SK-N-SH (cell line): Measurements from ENCODE around the gene FIGNL2. TPM values are rescaled to one million over a fixed set of nuclear protein-coding genes. Genes with fewer than 3 reads are reported as not detected.
A peak's percentile ranks its signal among the peaks of the same experiment; 100 is the strongest.

Experiments
- CTCF ChIA-PET: fragments of 300-600, 350-600 bp; formaldehyde crosslinking; extraction: SDS; loops from one replicate; lab custom pipeline; 2021; lab: Yijun Ruan, JAX
- POLR2A ChIA-PET: fragments of 350-600 bp; sonication (Branson Sonifier 250); formaldehyde crosslinking; extraction: SDS; loops from one replicate; lab custom pipeline; 2020; ENCODE audit warnings: antibody characterized with exemption, inconsistent platforms; lab: Yijun Ruan, JAX
- DNase-seq: peaks from one replicate; pipeline ENCODE4 v3.0.0; 2012
- H2AFZ ChIP-seq: fragments of 200-600 bp; sonication (generic); 2 replicates; pipeline ENCODE4 v1.8.1; 2016; ENCODE audit warnings: antibody characterized with exemption, mild to moderate bottlenecking, low read depth
- H3F3A ChIP-seq: fragments of 200-600 bp; sonication (generic); replicated peaks from 2 replicates; pipeline ENCODE3; 2016; ENCODE audit warnings: antibody characterized with exemption, mild to moderate bottlenecking; ENCODE audit not compliant: insufficient read depth
- H3K27ac ChIP-seq, 2 experiments: fragments of 200-500 bp in 1 of 2; fragments of 200-600 bp in 1 of 2; sonication (Bioruptor generic) in 1 of 2; sonication (generic), shearing (Covaris generic) in 1 of 2; 2 replicates each; pipeline versions ENCODE4 v1.5.1 to v1.6.1; 2014 to 2016; ENCODE audit warnings: low read depth in 2 of 2, inconsistent platforms in 1 of 2, low read length in 1 of 2, mild to moderate bottlenecking in 1 of 2, mixed read lengths in 1 of 2
- H3K27me3 ChIP-seq: fragments of 200-600 bp; sonication (generic), shearing (Covaris generic); 2 replicates; pipeline ENCODE4 v1.6.1; 2016; ENCODE audit warnings: mixed run types; ENCODE audit not compliant: insufficient read depth
- H3K36me3 ChIP-seq, 2 experiments: fragments of 200-500 bp in 1 of 2; fragments of 200-600 bp in 1 of 2; sonication (Bioruptor generic) in 1 of 2; sonication (generic) in 1 of 2; replicated peaks in 1 of 2; 2 replicates each; pipeline versions ENCODE3 to v1.5.1; 2014 to 2016; ENCODE audit warnings: low read length in 1 of 2, mild to moderate bottlenecking in 1 of 2; ENCODE audit not compliant: insufficient read depth in 2 of 2, control insufficient read depth in 1 of 2
- H3K4me1 ChIP-seq, 2 experiments: fragments of 200-500 bp in 1 of 2; fragments of 200-600 bp in 1 of 2; sonication (Bioruptor generic) in 1 of 2; sonication (generic), shearing (Covaris generic) in 1 of 2; 2 replicates each; pipeline versions ENCODE4 v1.5.1 to v1.6.1; 2014 to 2016; ENCODE audit warnings: low read depth in 1 of 2, low read length in 1 of 2, mixed run types in 1 of 2; ENCODE audit not compliant: insufficient read depth in 2 of 2, control insufficient read depth in 1 of 2
- H3K4me2 ChIP-seq: fragments of 200-600 bp; sonication (generic), shearing (Covaris generic); 2 replicates; pipeline ENCODE4 v1.6.1; 2017; ENCODE audit warnings: mixed run types
- H3K4me3 ChIP-seq, 2 experiments: fragments of 200-500 bp in 1 of 2; fragments of 200-600 bp in 1 of 2; sonication (Bioruptor generic) in 1 of 2; sonication (generic), shearing (Covaris generic) in 1 of 2; 2 replicates each; pipeline versions ENCODE4 v1.5.1 to v1.8.1; 2014 to 2016; ENCODE audit warnings: low read depth in 2 of 2, inconsistent platforms in 1 of 2, low read length in 1 of 2, mild to moderate bottlenecking in 1 of 2, mixed read lengths in 1 of 2, moderate library complexity in 1 of 2
- H3K79me2 ChIP-seq: fragments of 200-600 bp; sonication (generic); 2 replicates; pipeline ENCODE4 v1.8.1; 2017; ENCODE audit warnings: mild to moderate bottlenecking; ENCODE audit not compliant: insufficient read depth
- H3K9ac ChIP-seq: fragments of 200-600 bp; sonication (generic); 2 replicates; pipeline ENCODE4 v1.6.1; 2017; ENCODE audit warnings: mixed run types
- H3K9me2 ChIP-seq: fragments of 200-600 bp; sonication (generic); 2 replicates; pipeline ENCODE4 v1.6.1; 2017; ENCODE audit warnings: mixed run types
- H3K9me3 ChIP-seq: fragments of 200-600 bp; sonication (generic); 2 replicates; pipeline ENCODE4 v1.6.1; 2017; ENCODE audit warnings: mixed run types, mild to moderate bottlenecking, moderate library complexity
- H4K20me1 ChIP-seq: fragments of 200-600 bp; sonication (generic); 2 replicates; pipeline ENCODE4 v1.6.1; 2017; ENCODE audit warnings: mild to moderate bottlenecking, mixed run types; ENCODE audit not compliant: insufficient read depth
- EP300 ChIP-seq, 2 experiments: IDR thresholded peaks; 2 replicates each; pipeline versions ENCODE4 v1.4.0 to v1.6.1; 2012; ENCODE audit warnings: borderline replicate concordance in 1 of 2, low read depth in 1 of 2, low read length in 1 of 2
- EZH2phosphoT487 ChIP-seq: fragments of 200-600 bp; sonication (generic); IDR thresholded peaks from 2 replicates; pipeline ENCODE4 v1.6.1; 2017; ENCODE audit warnings: low read depth, mixed run types, mild to moderate bottlenecking, antibody characterized with exemption, moderate library complexity, borderline replicate concordance
- FOSL2 ChIP-seq: IDR thresholded peaks from 2 replicates; pipeline ENCODE4 v1.4.0; 2012; ENCODE audit warnings: low read depth, mild to moderate bottlenecking, moderate library complexity, borderline replicate concordance
- FOXM1 ChIP-seq: IDR thresholded peaks from 2 replicates; pipeline ENCODE4 v1.4.0; 2012; ENCODE audit warnings: low read depth, mild to moderate bottlenecking
- GABPA ChIP-seq: IDR thresholded peaks from 2 replicates; pipeline ENCODE4 v1.4.0; 2012; ENCODE audit warnings: low read depth, mild to moderate bottlenecking
- GATA2 ChIP-seq: sonication (generic); formaldehyde crosslinking; IDR thresholded peaks from 2 replicates; pipeline ENCODE4 v1.5.0; 2020; ENCODE audit warnings: mild to moderate bottlenecking, missing genetic modification reagents
- NFIC ChIP-seq: IDR thresholded peaks from 2 replicates; pipeline ENCODE4 v1.4.0; 2012; ENCODE audit warnings: borderline replicate concordance
- RFX5 ChIP-seq: IDR thresholded peaks from 2 replicates; pipeline ENCODE4 v1.6.1; 2012; ENCODE audit warnings: mild to moderate bottlenecking, improper control_type of control experiment, low read length
- TEAD4 ChIP-seq: IDR thresholded peaks from 2 replicates; pipeline ENCODE4 v1.4.0; 2012; ENCODE audit warnings: mild to moderate bottlenecking, borderline replicate concordance; ENCODE audit not compliant: insufficient read depth
- WGBS: methylation state at CpG from one replicate; pipeline ENCODE4 v1.1.6; 2017; ENCODE audit warnings: low lambda C conversion rate; 5-methylcytosine and 5-hydroxymethylcytosine counted together
- polyA plus RNA-seq, 3 experiments: library from polyadenylated mRNA; depleted of rRNA; stranded (reverse); fragments of >200 nt; gene quantifications; 2 replicates each; pipeline ENCODE4 v1.2.3, GENCODE V29; 2012
- TF ChIP-seq, protein P1 (sequence below): IDR thresholded peaks from 2 replicates; pipeline ENCODE4 v1.4.0; 2012; ENCODE audit warnings: low read depth, borderline replicate concordance
- TF ChIP-seq, protein P2 (sequence below): IDR thresholded peaks from 2 replicates; pipeline ENCODE4 v1.4.0; 2012; ENCODE audit warnings: low read depth, borderline replicate concordance

The FIGNL2 gene
- polyA plus RNA-seq, 1 of the 3 experiments (the other 2 are of a cell fraction): 0.05 TPM

DNA sequence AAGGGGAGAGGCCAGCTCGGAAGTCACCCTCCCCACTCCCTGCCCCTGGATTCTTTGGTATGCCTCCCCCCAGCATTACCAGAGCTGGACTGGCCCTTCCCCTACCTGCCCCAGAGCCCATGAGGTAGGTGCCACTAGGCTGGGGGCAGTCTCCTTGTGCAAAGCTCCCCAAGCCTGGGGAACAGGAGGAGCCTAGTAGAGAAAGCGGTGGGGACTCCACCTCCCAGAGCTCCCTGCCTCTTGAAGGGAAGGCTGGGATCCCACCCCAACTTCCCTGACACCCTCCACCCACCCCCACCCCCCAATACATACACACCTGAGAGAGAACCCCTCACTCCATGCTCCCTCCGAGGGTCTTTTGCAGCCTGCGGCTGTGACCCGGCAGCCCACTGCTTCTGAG lies 30.4 kb downstream of the FIGNL2 start:
- Histone ChIP-seq H4K20me1 (no peaks in the 10 kb centered on the region), H3K9ac (no peak overlapping the region), H3K79me2 (no peaks in the 10 kb centered on the region), H3K4me3 (no peak overlapping the region), H3K27me3 (no peaks in the 10 kb centered on the region), H3K27ac (0 out of 4 replicates have a peak overlapping the region, but pooled peaks of 1 of the 2 experiments have one; percentile 37), H3K9me3 (no peaks in the 10 kb centered on the region), H3K36me3 (no peaks in the 10 kb centered on the region), H3K4me1 (peaks cover 12 to 26% of the 10 kb centered on the region in 2 experiments; a peak in 3 of 4 replicates), H3F3A (peaks cover 19% of the 10 kb centered on the region), H3K4me2 (peak overlapping the region; percentile 77; the same call in 1 of the 2 replicates), H3K9me2 (no peaks in the 10 kb centered on the region), H2AFZ (no peak overlapping the region)
- CTCF ChIA-PET: interaction anchor here (3.2 to 11.3 kb wide), 3 partner anchors 54 to 397 kb away, joined by 22 to 194 read pairs (median 74); partner anchors contain the start of gene SLC4A8
- TF ChIP-seq GABPA: no peak
- no peak for TF ChIP-seq FOXM1
- no peak for TF ChIP-seq TEAD4
- no peak for TF ChIP-seq FOSL2
- no peak for TF ChIP-seq EP300 (IDR thresholded peaks at IDR 0.05; ENCODE audit: borderline replicate concordance in 1 of 2, low read depth in 1 of 2, low read length in 1 of 2)
- no peak for DNase-seq
- POLR2A ChIA-PET: no interaction called here
- 100% methylated on average over 2 of the region's 5 CpGs for WGBS

DNA sequence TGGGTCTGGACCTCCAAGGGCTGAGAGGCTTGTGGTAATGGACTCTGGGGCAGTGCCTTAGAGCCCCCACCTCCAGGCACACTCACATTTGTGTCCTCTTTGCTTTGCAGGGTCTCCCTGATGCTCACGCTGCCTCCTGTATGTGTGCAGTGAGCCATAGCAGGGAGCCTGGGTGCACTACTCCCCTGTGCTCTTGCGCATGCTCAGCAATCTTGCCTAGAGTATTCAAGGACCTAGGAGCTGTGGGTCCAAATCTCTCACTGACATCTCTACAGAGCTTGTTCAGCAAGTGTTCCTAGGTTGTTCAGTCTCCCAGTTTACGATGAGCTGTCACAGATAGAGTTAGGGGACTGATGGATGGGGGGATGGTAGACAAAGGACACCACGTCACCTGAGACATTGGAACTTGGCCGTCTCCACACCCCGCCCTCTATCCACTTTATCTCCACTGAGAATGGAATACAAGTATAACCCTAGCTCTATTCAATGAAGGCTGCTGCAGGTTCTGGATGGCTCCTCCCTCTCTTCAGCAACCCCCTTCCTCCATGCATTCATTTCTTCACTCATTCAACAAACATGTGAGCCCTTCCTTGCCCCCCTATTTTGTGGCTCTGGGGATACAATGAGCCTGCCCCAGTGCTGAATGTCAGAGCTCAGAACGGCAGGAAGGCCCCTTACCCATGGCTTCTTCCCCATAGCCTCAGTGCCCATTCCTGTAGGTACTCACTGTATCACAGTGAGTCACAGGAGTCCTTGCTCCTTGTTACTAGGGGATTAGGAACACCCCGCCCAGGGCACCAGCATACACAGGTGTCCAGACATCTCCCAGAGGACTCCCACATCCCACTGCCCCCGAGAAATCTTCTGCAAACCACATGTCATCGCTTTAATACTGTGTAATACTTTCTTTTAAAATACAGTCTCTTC lies 31.2 kb downstream of the FIGNL2 start:
- WGBS: 91% methylated on average over 10 of the region's 10 CpGs
- Histone ChIP-seq H3K4me2 (no peak overlapping the region), H3K36me3 (no peaks in the 10 kb centered on the region), H3K4me3 (no peak overlapping the region), H3K27ac (no peak overlapping the region), H3K9me2 (no peaks in the 10 kb centered on the region), H2AFZ (no peak overlapping the region), H3K9me3 (no peaks in the 10 kb centered on the region), H3K27me3 (no peaks in the 10 kb centered on the region), H3F3A (peaks cover 13% of the 10 kb centered on the region), H3K9ac (no peak overlapping the region), H4K20me1 (no peaks in the 10 kb centered on the region), H3K4me1 (peaks cover 12 to 26% of the 10 kb centered on the region in 2 experiments; a peak in 3 of 4 replicates), H3K79me2 (no peaks in the 10 kb centered on the region)
- TF ChIP-seq FOSL2 (no peak), NFIC (no peak), RFX5 (no peak), GATA2 (CRISPR knock-in tag) (no peak), EZH2phosphoT487 (no peak)
- TF ChIP-seq, protein P1, sequence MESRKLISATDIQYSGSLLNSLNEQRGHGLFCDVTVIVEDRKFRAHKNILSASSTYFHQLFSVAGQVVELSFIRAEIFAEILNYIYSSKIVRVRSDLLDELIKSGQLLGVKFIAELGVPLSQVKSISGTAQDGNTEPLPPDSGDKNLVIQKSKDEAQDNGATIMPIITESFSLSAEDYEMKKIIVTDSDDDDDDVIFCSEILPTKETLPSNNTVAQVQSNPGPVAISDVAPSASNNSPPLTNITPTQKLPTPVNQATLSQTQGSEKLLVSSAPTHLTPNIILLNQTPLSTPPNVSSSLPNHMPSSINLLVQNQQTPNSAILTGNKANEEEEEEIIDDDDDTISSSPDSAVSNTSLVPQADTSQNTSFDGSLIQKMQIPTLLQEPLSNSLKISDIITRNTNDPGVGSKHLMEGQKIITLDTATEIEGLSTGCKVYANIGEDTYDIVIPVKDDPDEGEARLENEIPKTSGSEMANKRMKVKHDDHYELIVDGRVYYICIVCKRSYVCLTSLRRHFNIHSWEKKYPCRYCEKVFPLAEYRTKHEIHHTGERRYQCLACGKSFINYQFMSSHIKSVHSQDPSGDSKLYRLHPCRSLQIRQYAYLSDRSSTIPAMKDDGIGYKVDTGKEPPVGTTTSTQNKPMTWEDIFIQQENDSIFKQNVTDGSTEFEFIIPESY: no peak
- TF ChIP-seq, protein P2, sequence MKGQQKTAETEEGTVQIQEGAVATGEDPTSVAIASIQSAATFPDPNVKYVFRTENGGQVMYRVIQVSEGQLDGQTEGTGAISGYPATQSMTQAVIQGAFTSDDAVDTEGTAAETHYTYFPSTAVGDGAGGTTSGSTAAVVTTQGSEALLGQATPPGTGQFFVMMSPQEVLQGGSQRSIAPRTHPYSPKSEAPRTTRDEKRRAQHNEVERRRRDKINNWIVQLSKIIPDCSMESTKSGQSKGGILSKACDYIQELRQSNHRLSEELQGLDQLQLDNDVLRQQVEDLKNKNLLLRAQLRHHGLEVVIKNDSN: no peak
- CTCF ChIA-PET: interaction anchor here (0.6 to 11.3 kb wide), 5 partner anchors 28 to 396 kb away, joined by 3 to 194 read pairs (median 4); partner anchors contain the start of gene SLC4A8
- POLR2A ChIA-PET: no interaction called here
- DNase-seq: no peak
